Central memory CD8-positive, alpha-beta T cell (primary cell): ENCODE measurements around the gene DOCK1.

Experiments used
- ATAC-seq: fragments of 150-1000 bp; cut with Tn5 transposase; replicated peaks from 2 replicates; pipeline ENCODE4 v1.10.0; 2022; ENCODE audit warnings: mild to moderate bottlenecking, moderate FRiP score, moderate number of reproducible peaks; ENCODE audit not compliant: poor library complexity, severe bottlenecking; ENCODE audit errors: extremely low read depth
- DNase-seq, 2 donors: peaks; one replicate each; pipeline ENCODE4 v3.0.0; 2021; ENCODE audit warnings: low spot score in 2 of 2
- H3K27ac Mint-ChIP-seq: one replicate; pipeline ENCODE4 v1.8.0; 2022; ENCODE audit warnings: low read depth, mild to moderate bottlenecking, moderate library complexity, mixed read lengths
- H3K27me3 Mint-ChIP-seq: one replicate; pipeline ENCODE4 v1.8.0; 2022; ENCODE audit warnings: mixed read lengths
- H3K36me3 Mint-ChIP-seq: one replicate; pipeline ENCODE4 v1.8.0; 2022; ENCODE audit warnings: mild to moderate bottlenecking, moderate library complexity, mixed read lengths; ENCODE audit not compliant: insufficient read depth
- H3K4me1 Mint-ChIP-seq: one replicate; pipeline ENCODE4 v1.8.0; 2022; ENCODE audit warnings: mixed read lengths
- H3K4me3 Mint-ChIP-seq: one replicate; pipeline ENCODE4 v1.8.0; 2022; ENCODE audit warnings: mild to moderate bottlenecking, moderate library complexity, mixed read lengths
- H3K9me3 Mint-ChIP-seq: one replicate; pipeline ENCODE4 v1.8.0; 2022; ENCODE audit warnings: mixed read lengths

DOCK1 gene

DNA sequence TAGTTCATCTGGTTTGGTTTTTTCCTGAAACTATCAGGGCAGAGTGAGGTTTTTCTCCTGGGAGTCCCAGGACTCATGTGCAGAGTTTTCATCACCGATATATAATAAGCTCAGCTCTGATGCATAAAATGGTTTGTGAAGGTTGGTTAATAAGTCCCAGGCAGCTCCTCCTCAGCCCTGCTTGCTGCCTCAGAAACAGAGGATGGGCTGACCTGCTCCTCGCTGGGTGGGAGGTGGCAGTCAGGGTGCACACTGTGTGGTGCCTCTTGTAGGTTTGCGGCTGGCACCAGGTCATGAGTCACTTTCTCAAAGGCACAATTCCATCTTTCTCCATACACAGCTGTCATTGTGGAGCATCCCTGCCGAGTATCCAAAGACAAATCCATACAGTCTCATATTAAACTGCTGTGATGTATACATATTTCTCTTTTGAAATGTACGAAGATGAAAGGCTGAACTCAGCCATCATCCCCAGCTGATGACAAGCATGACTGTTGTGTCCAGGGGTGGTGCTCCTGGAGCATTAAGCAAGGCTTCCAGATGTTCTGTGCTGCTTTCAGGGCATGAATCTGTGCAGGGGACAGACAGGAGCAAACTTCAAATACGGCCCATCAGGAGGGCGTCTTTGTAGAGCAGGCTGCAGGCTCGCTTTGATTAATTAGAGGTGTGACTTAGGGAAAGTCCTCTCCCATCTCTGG, 518.1 kb downstream of the DOCK1 start:
- no peaks in the 10 kb centered on the region for H3K4me1 Mint-ChIP-seq
- no peaks in the 10 kb centered on the region for H3K9me3 Mint-ChIP-seq
- no peak overlapping the region for H3K4me3 Mint-ChIP-seq
- no peak for DNase-seq
- no peaks in the 10 kb centered on the region for H3K36me3 Mint-ChIP-seq
- H3K27ac Mint-ChIP-seq, result no peak overlapping the region
- H3K27me3 Mint-ChIP-seq, result no peaks in the 10 kb centered on the region
- no peak for ATAC-seq

GRCh38 chr10:127424594-127425264, 519.5 kb downstream of the DOCK1 start:
- H3K27me3 Mint-ChIP-seq, result no peaks in the 10 kb centered on the region
- no peak for DNase-seq
- ATAC-seq, result no peak
- no peaks in the 10 kb centered on the region for H3K4me1 Mint-ChIP-seq
- H3K9me3 Mint-ChIP-seq, result no peaks in the 10 kb centered on the region
- no peak overlapping the region for H3K4me3 Mint-ChIP-seq
- no peak overlapping the region for H3K27ac Mint-ChIP-seq
- H3K36me3 Mint-ChIP-seq, result no peaks in the 10 kb centered on the region

- Mint-ChIP-seq H3K9me3 (no peaks in the 10 kb centered on the region), H3K27ac (no peak overlapping the region), H3K4me1 (no peaks in the 10 kb centered on the region), H3K27me3 (no peaks in the 10 kb centered on the region), H3K36me3 (no peaks in the 10 kb centered on the region), H3K4me3 (no peak overlapping the region)
- DNase-seq (no peak), ATAC-seq (no peak)
These were observed 521.5 kb downstream of the DOCK1 start for GRCh38 chr10:127426746-127427145.

GRCh38 chr10:127427926-127428325, 522.7 kb downstream of the DOCK1 start:
- no peak for ATAC-seq
- Mint-ChIP-seq H3K9me3 (no peaks in the 10 kb centered on the region), H3K27me3 (no peaks in the 10 kb centered on the region), H3K27ac (no peak overlapping the region), H3K36me3 (no peaks in the 10 kb centered on the region), H3K4me1 (no peaks in the 10 kb centered on the region), H3K4me3 (no peak overlapping the region)
- no peak for DNase-seq

- Mint-ChIP-seq H3K4me1 (no peaks in the 10 kb centered on the region), H3K36me3 (no peaks in the 10 kb centered on the region), H3K27ac (no peak overlapping the region), H3K4me3 (no peak overlapping the region), H3K9me3 (no peaks in the 10 kb centered on the region), H3K27me3 (no peaks in the 10 kb centered on the region)
- DNase-seq (no peak), ATAC-seq (no peak)
These were observed 523.3 kb downstream of the DOCK1 start for GRCh38 chr10:127428385-127428980.

DNA sequence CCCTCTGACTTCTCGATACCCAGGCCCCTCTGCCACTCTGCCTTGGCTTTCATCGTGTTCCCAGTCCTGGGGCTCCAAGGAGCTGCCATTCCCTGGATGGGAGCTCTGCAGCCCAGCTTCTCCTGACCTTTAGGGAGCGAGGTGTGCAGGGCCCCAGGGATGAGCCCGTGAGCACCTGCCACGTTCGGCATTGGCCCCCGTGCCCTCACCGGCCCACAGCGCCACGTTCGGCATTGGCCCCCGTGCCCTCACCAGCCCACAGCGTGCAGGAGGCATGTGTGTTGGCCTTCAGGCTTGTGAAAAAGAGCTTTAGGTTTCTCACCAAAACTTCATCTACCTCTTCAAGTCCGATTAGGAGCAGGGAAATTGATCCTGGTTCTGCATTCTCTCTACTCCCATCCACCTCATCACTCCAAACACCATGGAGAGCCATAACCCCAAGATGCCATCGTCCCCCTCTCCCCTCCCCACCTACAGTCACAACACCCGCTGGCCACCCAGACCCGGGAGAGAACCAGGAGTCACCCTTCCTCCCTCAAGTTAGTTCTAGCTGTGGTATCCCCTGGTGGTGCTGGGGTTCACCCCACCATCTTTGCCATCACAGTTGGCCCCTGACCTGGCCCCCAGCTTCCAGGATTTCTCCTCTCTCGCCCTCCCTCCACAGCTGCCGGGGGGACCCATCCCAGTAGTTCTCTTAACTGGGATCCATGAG, 524.5 kb downstream of the DOCK1 start:
- no peak for DNase-seq
- no peak for ATAC-seq
- Mint-ChIP-seq H3K4me3 (no peak overlapping the region), H3K4me1 (no peaks in the 10 kb centered on the region), H3K36me3 (no peaks in the 10 kb centered on the region), H3K9me3 (no peaks in the 10 kb centered on the region), H3K27me3 (no peaks in the 10 kb centered on the region), H3K27ac (no peak overlapping the region)

GRCh38 chr10:127431525-127431924, 526.3 kb downstream of the DOCK1 start:
- no peak for DNase-seq
- H3K4me3 Mint-ChIP-seq, result no peak overlapping the region
- no peaks in the 10 kb centered on the region for H3K9me3 Mint-ChIP-seq
- no peaks in the 10 kb centered on the region for H3K27me3 Mint-ChIP-seq
- H3K27ac Mint-ChIP-seq, result no peak overlapping the region
- H3K36me3 Mint-ChIP-seq, result no peaks in the 10 kb centered on the region
- no peaks in the 10 kb centered on the region for H3K4me1 Mint-ChIP-seq
- no peak for ATAC-seq

- ATAC-seq (no peak), DNase-seq (no peak)
- Mint-ChIP-seq H3K27ac (no peak overlapping the region), H3K27me3 (no peaks in the 10 kb centered on the region), H3K36me3 (no peaks in the 10 kb centered on the region), H3K4me3 (no peak overlapping the region), H3K9me3 (no peaks in the 10 kb centered on the region), H3K4me1 (no peaks in the 10 kb centered on the region)
These were observed 528.8 kb downstream of the DOCK1 start for GRCh38 chr10:127434006-127434405.

GRCh38 chr10:127435246-127435645, 530.0 kb downstream of the DOCK1 start:
- ATAC-seq, result no peak
- no peak overlapping the region for H3K4me3 Mint-ChIP-seq
- DNase-seq, result no peak
- H3K9me3 Mint-ChIP-seq, result no peaks in the 10 kb centered on the region
- no peaks in the 10 kb centered on the region for H3K27me3 Mint-ChIP-seq
- H3K4me1 Mint-ChIP-seq, result no peaks in the 10 kb centered on the region
- H3K27ac Mint-ChIP-seq, result no peak overlapping the region
- H3K36me3 Mint-ChIP-seq, result no peaks in the 10 kb centered on the region

DNA sequence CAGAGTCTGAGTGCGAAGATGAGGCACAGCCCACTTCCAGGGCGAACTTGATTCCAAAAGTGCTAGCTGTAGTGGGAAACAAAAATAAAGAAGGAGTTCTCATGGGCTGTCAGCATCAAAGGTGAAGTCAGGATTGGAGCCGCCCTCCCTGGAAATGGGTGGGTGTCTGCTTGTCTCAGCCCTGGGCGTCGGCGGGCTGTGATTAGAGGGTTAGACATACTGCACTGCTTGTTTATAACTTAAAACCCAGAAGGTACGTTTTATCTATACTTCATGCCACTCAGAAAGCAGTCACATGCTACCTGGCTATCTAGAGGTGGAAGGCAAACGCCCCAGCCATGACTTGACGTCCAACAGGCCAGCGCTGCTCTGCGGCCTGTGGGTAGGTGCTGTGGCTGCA, 535.1 kb downstream of the DOCK1 start:
- H3K27me3 Mint-ChIP-seq, result no peaks in the 10 kb centered on the region
- ATAC-seq (no peak), DNase-seq (no peak)
- no peak overlapping the region for H3K27ac Mint-ChIP-seq
- no peak overlapping the region for H3K4me3 Mint-ChIP-seq
- H3K36me3 Mint-ChIP-seq, result no peaks in the 10 kb centered on the region
- no peaks in the 10 kb centered on the region for H3K4me1 Mint-ChIP-seq
- no peaks in the 10 kb centered on the region for H3K9me3 Mint-ChIP-seq

- no peaks in the 10 kb centered on the region for H3K9me3 Mint-ChIP-seq
- H3K4me3 Mint-ChIP-seq, result no peak overlapping the region
- H3K27me3 Mint-ChIP-seq, result no peaks in the 10 kb centered on the region
- no peaks in the 10 kb centered on the region for H3K4me1 Mint-ChIP-seq
- no peak for DNase-seq
- H3K27ac Mint-ChIP-seq, result no peak overlapping the region
- ATAC-seq, result no peak
- H3K36me3 Mint-ChIP-seq, result no peaks in the 10 kb centered on the region
These were observed 536.4 kb downstream of the DOCK1 start for GRCh38 chr10:127441350-127442219.

DNA sequence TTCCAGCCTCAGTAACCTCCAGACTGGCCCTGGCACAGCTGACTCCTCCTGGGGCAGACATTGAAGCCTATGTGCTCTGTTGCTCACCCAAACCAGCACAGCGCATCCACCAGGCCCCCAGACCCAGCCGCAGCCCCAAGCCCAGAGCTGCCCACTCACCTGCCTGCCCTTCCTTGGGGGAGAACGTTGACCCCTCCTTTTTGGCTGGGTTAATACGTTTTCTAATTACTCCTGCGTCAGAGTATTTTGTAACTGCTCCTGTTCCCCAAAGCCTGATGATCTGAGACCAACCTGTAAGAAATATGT, 536.9 kb downstream of the DOCK1 start:
- no peak overlapping the region for H3K4me3 Mint-ChIP-seq
- H3K27ac Mint-ChIP-seq, result no peak overlapping the region
- no peaks in the 10 kb centered on the region for H3K27me3 Mint-ChIP-seq
- no peaks in the 10 kb centered on the region for H3K36me3 Mint-ChIP-seq
- ATAC-seq, result no peak
- no peak for DNase-seq
- no peaks in the 10 kb centered on the region for H3K9me3 Mint-ChIP-seq
- no peaks in the 10 kb centered on the region for H3K4me1 Mint-ChIP-seq
